Mammary epithelial cell (primary cell): ENCODE measurements around the gene RPS24.

Experiments used
- CTCF ChIP-seq, 2 donors: IDR thresholded peaks in 1 of 2; conservative IDR thresholded peaks in 1 of 2; 2 replicates each; pipeline ENCODE4 v1.5.1; 2011 to 2012; ENCODE audit warnings: inconsistent platforms in 2 of 2, low read length in 2 of 2, mild to moderate bottlenecking in 2 of 2, control low read depth in 1 of 2, low read depth in 1 of 2; ENCODE audit not compliant: insufficient read depth in 1 of 2; ENCODE audit errors: extremely low read depth in 1 of 2
- EZH2 ChIP-seq: IDR thresholded peaks from 2 replicates; pipeline ENCODE4 v1.6.1; 2012; ENCODE audit warnings: low read length, inconsistent platforms, borderline replicate concordance

- peak; percentile 53 to 72 for TF ChIP-seq CTCF (conservative IDR thresholded peaks at IDR 0.05 in 1 of 2, IDR thresholded peaks at IDR 0.05 in 1 of 2; ENCODE audit: extremely low read depth in 1 of 2, insufficient read depth in 1 of 2, low read depth in 1 of 2, low read length in 2 of 2)
- TF ChIP-seq EZH2 = no peak
These were observed 4.1 kb upstream of the RPS24 start, which contains the start of gene POLR3A for GRCh38 chr10:78029269-78030226.
